Nephron (organoid): ENCODE results near the gene NUDT3.
A peak's percentile ranks its signal among the peaks of the same experiment; 100 is the strongest.
"Not testable (repeated sequence)": the region's sequence is repeated elsewhere in the genome, so short reads cannot be mapped to it uniquely, and the experiment has no call there.

ENCODE experiments used
- H3K27ac Mint-ChIP-seq, 3 experiments: 2 replicates each; pipeline ENCODE4 v1.8.0; 2020; ENCODE audit warnings: mixed read lengths in 3 of 3, mild to moderate bottlenecking in 2 of 3, moderate library complexity in 1 of 3
- H3K27me3 Mint-ChIP-seq: 2 replicates; pipeline ENCODE4 v1.8.0; 2021; ENCODE audit warnings: low read depth, mild to moderate bottlenecking, moderate library complexity, mixed read lengths
- H3K36me3 Mint-ChIP-seq: 2 replicates; pipeline ENCODE4 v1.8.0; 2020; ENCODE audit warnings: low read depth, mixed read lengths
- H3K4me1 Mint-ChIP-seq: 2 replicates; pipeline ENCODE4 v1.8.0; 2020; ENCODE audit warnings: mixed read lengths
- H3K4me3 Mint-ChIP-seq, 3 experiments: 2 replicates each; pipeline ENCODE4 v1.8.0; 2020; ENCODE audit warnings: mild to moderate bottlenecking in 3 of 3, mixed read lengths in 3 of 3, moderate library complexity in 2 of 3
- H3K9me3 Mint-ChIP-seq: 2 replicates; pipeline ENCODE4 v1.8.0; 2020; ENCODE audit warnings: mixed read lengths
- CTCF ChIP-seq, 3 experiments: fragments of 200-600 bp; sonication (generic); IDR thresholded peaks; one replicate each; pipeline ENCODE4 v1.5.0; 2021; ENCODE audit warnings: antibody characterized with exemption in 3 of 3; ENCODE audit not compliant: unreplicated experiment in 3 of 3

The NUDT3 gene

DNA sequence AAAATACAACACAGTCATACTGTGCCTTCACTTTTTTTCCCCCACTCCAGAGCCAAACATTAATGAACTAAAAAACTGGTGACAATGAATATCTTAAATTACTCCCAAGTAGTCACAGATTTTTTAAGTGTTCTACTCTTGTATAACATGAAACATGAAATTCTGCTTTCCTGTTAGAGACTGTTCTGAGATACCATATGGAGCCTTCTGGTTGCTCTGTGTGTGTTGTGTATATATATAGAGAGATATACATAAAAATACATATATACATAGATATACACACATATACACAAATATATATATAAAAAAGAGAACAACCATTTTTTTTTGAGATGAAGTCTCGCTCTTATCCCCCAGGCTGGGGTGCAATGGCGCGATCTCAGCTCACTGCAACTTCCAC is 63.5 kb downstream of the NUDT3 start:
- Mint-ChIP-seq H3K4me1 (peaks cover 46% of the 10 kb centered on the region), H3K27ac (peak overlapping the region in 1 of 3 experiments; percentile 64), H3K27me3 (no peaks in the 10 kb centered on the region), H3K4me3 (no peak overlapping the region), H3K36me3 (peaks cover 19% of the 10 kb centered on the region), H3K9me3 (no peaks in the 10 kb centered on the region)
- no peak for TF ChIP-seq CTCF (IDR thresholded peaks at IDR 0.05; ENCODE audit: unreplicated experiment in 3 of 3)

- H3K4me3 Mint-ChIP-seq, H3K9me3 Mint-ChIP-seq, H3K27me3 Mint-ChIP-seq: not testable (repeated sequence)
- peaks cover 18% of the 10 kb centered on the region for H3K36me3 Mint-ChIP-seq
- H3K27ac Mint-ChIP-seq, result peak overlapping the region; percentile 64 to 88 (median 69)
- H3K4me1 Mint-ChIP-seq, result peaks cover 38% of the 10 kb centered on the region
Observed at GRCh38 chr6:34327313-34328205, 64.9 kb downstream of the NUDT3 start.

- Mint-ChIP-seq H3K9me3 (no peaks in the 10 kb centered on the region), H3K36me3 (peaks cover 13% of the 10 kb centered on the region), H3K4me3 (no peak overlapping the region), H3K27me3 (no peaks in the 10 kb centered on the region), H3K27ac (peak overlapping the region in 2 of 3 experiments; percentile 92 to 97), H3K4me1 (peaks cover 28% of the 10 kb centered on the region)
- TF ChIP-seq CTCF (IDR thresholded peaks at IDR 0.05; ENCODE audit: unreplicated experiment in 3 of 3), result no peak
Observed at GRCh38 chr6:34325633-34326032, 66.8 kb downstream of the NUDT3 start.

DNA sequence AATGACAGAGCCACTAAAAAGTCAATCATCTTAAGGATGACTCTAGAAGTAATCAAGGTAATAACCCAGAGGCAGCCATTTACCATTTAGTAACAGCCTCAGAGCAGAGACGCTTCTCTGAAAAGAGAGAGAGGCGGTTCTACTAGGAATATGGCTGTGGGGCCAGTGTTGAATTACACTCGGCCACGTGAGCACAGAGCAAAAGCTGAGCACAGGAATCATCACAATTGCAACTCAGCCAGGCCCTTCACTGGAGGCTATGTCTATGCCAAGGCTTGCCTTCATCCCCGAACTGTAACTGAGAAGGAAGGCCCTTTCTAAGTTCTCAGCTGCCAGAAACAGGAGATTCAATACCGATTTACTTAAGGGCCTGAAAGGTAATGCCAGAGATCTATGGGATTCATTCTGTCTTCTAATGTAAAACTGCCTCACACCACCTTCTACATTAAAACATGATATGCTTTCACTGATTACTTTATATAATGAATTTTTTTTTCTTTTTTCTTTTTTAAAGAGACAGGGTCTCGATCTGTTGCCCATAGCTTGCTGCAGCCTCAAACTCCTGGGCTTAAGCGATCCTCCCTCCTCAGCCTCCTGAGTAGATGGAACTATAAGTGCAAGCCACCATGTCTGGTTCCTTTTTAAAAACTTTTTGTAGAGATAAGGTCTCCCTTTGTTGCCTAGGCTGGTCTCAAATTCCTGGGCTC is 67.6 kb downstream of the NUDT3 start:
- Mint-ChIP-seq H3K27me3 (no peaks in the 10 kb centered on the region), H3K4me3 (peak overlapping the region in 1 of 3 experiments; percentile 37), H3K9me3 (no peaks in the 10 kb centered on the region), H3K27ac (peak overlapping the region; percentile 88 to 97 (median 92)), H3K4me1 (peaks cover 29% of the 10 kb centered on the region), H3K36me3 (peaks cover 9% of the 10 kb centered on the region)
- no peak for TF ChIP-seq CTCF (IDR thresholded peaks at IDR 0.05; ENCODE audit: unreplicated experiment in 3 of 3)

GRCh38 chr6:34324221-34324620 is 68.2 kb downstream of the NUDT3 start:
- Mint-ChIP-seq H3K27ac (peak overlapping the region; percentile 88 to 97 (median 92)), H3K4me1 (peaks cover 36% of the 10 kb centered on the region)
- H3K9me3 Mint-ChIP-seq, H3K27me3 Mint-ChIP-seq, H3K36me3 Mint-ChIP-seq, H3K4me3 Mint-ChIP-seq: not testable (repeated sequence)

- TF ChIP-seq CTCF (IDR thresholded peaks at IDR 0.05; ENCODE audit: unreplicated experiment in 3 of 3), result no peak
- Mint-ChIP-seq H3K27ac (peak overlapping the region in 2 of 3 experiments; percentile 45 to 55), H3K27me3 (no peaks in the 10 kb centered on the region), H3K9me3 (no peaks in the 10 kb centered on the region), H3K4me1 (peaks cover 44% of the 10 kb centered on the region), H3K4me3 (no peak overlapping the region), H3K36me3 (peaks cover 9% of the 10 kb centered on the region)
Observed at GRCh38 chr6:34323300-34323699, 69.2 kb downstream of the NUDT3 start.
